Mononuclear cell (primary cell): ENCODE measurements around the gene ZNF649. TPM values are rescaled to one million over a fixed set of nuclear protein-coding genes. Genes with fewer than 3 reads are reported as not detected.
A peak's percentile ranks its signal among the peaks of the same experiment; 100 is the strongest.
"Not testable (repeated sequence)": the region's sequence is repeated elsewhere in the genome, so short reads cannot be mapped to it uniquely, and the experiment has no call there.

Experiments
- H3K27me3 ChIP-seq: 2 replicates; pipeline ENCODE4 v1.6.0; 2011; ENCODE audit warnings: low read length, control low read depth; ENCODE audit not compliant: insufficient read depth
- H3K4me1 ChIP-seq: 2 replicates; pipeline ENCODE4 v1.5.1; 2011; ENCODE audit warnings: mild to moderate bottlenecking, low read length, control low read depth; ENCODE audit not compliant: insufficient read depth
- H3K4me3 ChIP-seq: 2 replicates; pipeline ENCODE4 v1.5.1; 2011; ENCODE audit warnings: mild to moderate bottlenecking, low read length, moderate library complexity
- H3K9me3 ChIP-seq: 2 replicates; pipeline ENCODE4 v1.5.1; 2011; ENCODE audit warnings: low read depth, mild to moderate bottlenecking, control low read depth, low read length
- total RNA-seq: library from RNA; depleted of rRNA; stranded (reverse); fragments of >200 nt; gene quantifications from one replicate; pipeline ENCODE4 v1.2.3, GENCODE V29; 2012

The ZNF649 gene
- 18.3 TPM for total RNA-seq

DNA sequence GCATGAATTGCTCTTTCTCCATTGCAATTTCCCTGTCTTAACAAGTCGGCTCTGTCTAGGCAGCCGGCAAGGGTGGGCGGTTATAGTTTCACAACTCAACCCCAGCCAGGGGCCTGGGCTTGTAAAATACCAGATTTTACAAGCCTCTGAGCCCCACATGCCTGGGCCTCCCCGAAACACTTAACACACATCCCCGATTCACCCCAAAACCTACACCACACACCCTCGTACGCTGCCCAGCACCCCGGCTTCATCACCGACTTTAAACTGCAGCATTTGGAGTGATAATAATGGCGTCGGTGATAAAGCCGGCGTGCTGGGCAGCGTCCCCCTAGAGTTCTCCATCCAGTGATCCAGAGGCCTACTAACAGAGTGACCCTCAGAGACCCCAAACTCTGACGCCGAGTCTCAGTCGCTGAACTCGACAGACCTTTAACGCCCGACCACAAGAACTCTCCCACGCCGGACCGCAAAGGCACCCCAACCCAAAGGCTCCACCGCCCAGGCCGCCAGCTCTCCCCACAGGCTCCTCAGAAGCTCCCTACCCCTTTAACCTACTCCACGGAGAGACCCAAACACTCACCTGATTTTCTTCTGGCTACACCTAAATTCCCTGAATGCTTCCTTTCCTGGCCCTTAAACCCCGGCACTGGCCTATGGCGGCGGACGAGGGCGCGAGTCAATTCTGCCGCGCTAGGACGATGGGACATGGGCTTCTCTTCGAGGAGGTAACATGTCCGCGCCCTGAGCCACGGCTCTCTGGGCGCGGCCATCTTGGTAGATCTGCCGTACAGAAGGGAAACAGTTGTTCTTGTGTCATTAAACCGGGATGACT, at the start of gene ZNF649:
Gene ZNF649 (minus strand): TSS at position 687 of the 835 bp plus-strand sequence. CDS start 4,910 bp downstream, outside the sequence.
- Histone ChIP-seq H3K4me3 (peak within 1 kb of the TSS; percentile 83), H3K9me3 (peaks cover 26% of the 10 kb centered on the region), H3K27me3 (peaks cover 5% of the 10 kb centered on the region), H3K4me1 (peaks cover 16% of the 10 kb centered on the region)

GRCh38 chr19:51948975-51949374, 44.2 kb upstream of the ZNF649 start:
- H3K4me1 ChIP-seq, result no peaks in the 10 kb centered on the region
- H3K27me3 ChIP-seq, result no peaks in the 10 kb centered on the region
- peaks cover 77% of the 10 kb centered on the region for H3K9me3 ChIP-seq
- no peak overlapping the region for H3K4me3 ChIP-seq

- Histone ChIP-seq H3K4me3 (no peak overlapping the region), H3K27me3 (no peaks in the 10 kb centered on the region)
Measured at GRCh38 chr19:51946602-51947001, 41.8 kb upstream of the ZNF649 start.

DNA sequence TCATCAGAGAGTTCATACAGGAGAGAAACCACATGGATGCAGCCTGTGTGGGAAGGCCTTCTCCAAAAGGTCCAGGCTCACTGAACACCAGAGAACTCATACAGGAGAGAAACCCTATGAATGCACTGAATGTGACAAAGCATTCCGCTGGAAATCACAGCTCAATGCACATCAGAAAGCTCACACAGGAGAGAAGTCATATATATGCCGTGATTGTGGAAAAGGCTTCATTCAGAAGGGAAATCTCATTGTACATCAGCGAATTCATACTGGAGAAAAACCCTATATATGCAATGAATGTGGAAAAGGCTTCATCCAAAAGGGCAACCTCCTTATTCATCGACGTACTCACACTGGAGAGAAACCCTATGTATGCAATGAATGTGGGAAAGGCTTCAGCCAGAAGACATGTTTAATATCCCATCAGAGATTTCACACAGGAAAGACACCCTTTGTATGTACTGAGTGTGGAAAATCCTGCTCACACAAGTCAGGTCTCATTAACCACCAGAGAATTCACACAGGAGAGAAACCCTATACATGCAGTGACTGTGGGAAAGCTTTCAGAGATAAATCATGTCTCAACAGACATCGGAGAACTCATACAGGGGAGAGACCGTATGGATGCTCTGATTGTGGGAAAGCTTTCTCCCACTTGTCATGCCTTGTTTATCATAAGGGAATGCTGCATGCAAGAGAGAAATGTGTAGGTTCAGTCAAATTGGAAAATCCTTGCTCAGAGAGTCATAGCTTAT, 40.2 kb upstream of the ZNF649 start:
- Histone ChIP-seq H3K4me3 (no peak overlapping the region), H3K27me3 (no peaks in the 10 kb centered on the region), H3K9me3 (peaks cover 95% of the 10 kb centered on the region), H3K4me1 (no peaks in the 10 kb centered on the region)

More at GRCh38 chr19:51946602-51947001, 41.8 kb upstream of the ZNF649 start:
- H3K9me3 ChIP-seq, result peaks cover 94% of the 10 kb centered on the region
- H3K4me1 ChIP-seq, result no peaks in the 10 kb centered on the region

DNA sequence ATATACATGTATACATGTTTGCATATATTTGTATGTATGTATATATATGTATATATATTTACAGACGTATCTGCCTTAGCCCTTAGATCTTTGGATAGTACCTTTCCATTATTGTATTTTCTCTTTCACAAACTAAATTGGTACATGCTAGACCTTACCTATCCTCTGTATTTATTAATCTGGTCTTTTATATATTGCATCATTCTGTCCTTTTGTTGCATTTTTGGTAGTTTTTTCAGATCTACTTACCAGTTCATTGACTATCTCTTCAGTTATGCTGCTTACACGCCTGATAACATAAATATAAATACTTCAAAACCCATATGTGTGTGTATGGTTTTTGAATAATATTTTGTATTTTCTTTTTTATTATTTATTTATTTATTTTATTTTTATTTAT, 34.1 kb upstream of the ZNF649 start:
- Histone ChIP-seq H3K4me3 (no peak overlapping the region), H3K9me3 (peaks cover 87% of the 10 kb centered on the region), H3K27me3 (no peaks in the 10 kb centered on the region), H3K4me1 (no peaks in the 10 kb centered on the region)

- peaks cover 10% of the 10 kb centered on the region for H3K4me1 ChIP-seq
- no peak overlapping the region for H3K4me3 ChIP-seq
- H3K9me3 ChIP-seq, result peaks cover 59% of the 10 kb centered on the region
- no peaks in the 10 kb centered on the region for H3K27me3 ChIP-seq
Measured at GRCh38 chr19:51931921-51932320, 27.1 kb upstream of the ZNF649 start.

DNA sequence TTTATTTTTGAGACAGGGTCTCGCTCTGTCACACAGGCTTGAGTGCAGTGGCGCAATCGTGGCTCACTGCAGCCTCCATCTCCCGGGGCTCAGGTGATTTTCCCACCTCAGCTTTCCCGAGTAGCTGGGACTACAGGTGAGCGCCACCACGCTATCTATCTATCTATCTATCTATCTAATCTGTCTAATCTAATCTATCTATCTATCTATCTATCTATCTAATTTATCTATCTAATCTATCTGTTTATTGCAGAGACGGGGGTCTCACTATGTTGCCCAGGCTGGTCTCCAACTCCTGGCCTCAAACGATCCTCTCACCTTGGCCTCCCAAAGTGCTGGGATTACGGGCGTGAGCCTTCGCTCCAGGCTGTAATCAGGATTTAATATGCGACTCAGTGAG, 23.0 kb upstream of the ZNF649 start:
- peak overlapping the region; percentile 80 for H3K4me3 ChIP-seq
- H3K9me3 ChIP-seq, result peaks cover 43% of the 10 kb centered on the region
- H3K27me3 ChIP-seq, result no peaks in the 10 kb centered on the region
- H3K4me1 ChIP-seq, result peaks cover 15% of the 10 kb centered on the region

- H3K4me3 ChIP-seq, result peak within 1 kb of the TSS; percentile 80
- H3K4me1 ChIP-seq, result peaks cover 15% of the 10 kb centered on the region
Measured at GRCh38 chr19:51926784-51927741, 22.2 kb upstream of the ZNF649 start, which contains the start of gene ZNF613. Gene ZNF613, plus strand, starts transcription at chr19:51927472. Its CDS starts 8,749 bp downstream, at chr19:51936221.

DNA sequence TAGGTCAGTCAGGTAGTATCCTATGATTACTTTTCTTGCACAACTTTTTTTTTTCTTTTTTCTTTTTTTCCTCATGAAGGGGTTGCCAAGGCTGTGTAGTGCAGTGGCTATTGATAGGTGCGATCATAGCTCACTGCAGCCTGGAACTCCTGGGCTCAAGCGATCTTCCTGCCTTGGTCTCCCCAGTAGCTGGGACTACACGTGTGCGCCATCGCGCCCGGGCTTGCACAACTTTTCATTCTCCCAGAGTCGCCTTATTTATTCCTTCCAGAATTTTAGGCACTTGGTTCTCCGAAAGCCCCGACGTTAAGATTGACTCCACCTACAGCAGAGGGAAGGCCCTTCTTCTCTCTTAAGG, 21.6 kb upstream of the ZNF649 start:
- H3K4me3 ChIP-seq, result peak overlapping the region; percentile 80
- peaks cover 54% of the 10 kb centered on the region for H3K9me3 ChIP-seq
- no peaks in the 10 kb centered on the region for H3K27me3 ChIP-seq

More at GRCh38 chr19:51926784-51927741, 22.2 kb upstream of the ZNF649 start, which contains the start of gene ZNF613:
- Histone ChIP-seq H3K9me3 (peaks cover 49% of the 10 kb centered on the region), H3K27me3 (no peaks in the 10 kb centered on the region)

DNA sequence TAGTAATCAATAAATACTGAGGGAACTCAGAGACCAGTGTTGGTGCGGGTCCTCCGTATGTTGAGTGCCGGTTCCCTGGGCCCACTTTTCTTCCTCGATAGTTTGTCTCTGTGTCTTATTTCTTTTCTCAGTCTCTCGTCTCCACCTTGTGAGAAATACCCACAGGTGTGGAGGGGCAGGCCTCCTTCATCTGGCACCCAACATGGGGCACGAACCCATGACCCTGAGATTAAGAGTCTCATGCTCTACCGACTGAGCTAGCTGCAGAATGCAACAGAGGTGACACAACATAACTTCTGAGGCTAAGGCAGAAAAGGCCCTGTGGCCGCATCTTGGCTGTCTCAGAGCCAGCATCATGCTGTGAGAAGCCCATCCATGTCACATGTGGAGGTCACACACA, 17.1 kb upstream of the ZNF649 start:
- Histone ChIP-seq H3K4me3 (no peak overlapping the region), H3K9me3 (peaks cover 74% of the 10 kb centered on the region), H3K4me1 (peaks cover 5% of the 10 kb centered on the region), H3K27me3 (no peaks in the 10 kb centered on the region)

More for the DNA sequence above, 21.6 kb upstream of the ZNF649 start:
- peaks cover 15% of the 10 kb centered on the region for H3K4me1 ChIP-seq

DNA sequence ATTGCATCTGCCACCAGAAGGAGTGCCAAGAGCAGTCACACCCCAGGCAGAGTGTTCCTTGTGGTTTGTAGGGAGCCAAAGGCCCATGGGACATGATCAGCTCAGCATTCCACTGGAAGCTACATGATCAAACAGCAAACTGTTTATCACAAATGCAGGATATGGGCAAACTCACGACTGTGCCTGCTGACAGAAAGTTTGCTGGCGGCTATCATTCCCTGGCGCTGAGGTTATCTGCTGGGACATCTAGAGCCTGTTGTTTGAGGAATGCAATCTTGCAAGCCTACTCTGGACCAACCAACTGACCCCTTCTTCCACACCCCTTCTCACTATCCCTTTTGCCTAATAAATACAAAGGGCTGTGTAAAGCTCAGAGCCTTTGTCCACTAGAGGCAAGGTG, 14.8 kb upstream of the ZNF649 start:
- Histone ChIP-seq H3K4me3 (no peak overlapping the region), H3K4me1 (no peaks in the 10 kb centered on the region), H3K27me3 (no peaks in the 10 kb centered on the region), H3K9me3 (peaks cover 85% of the 10 kb centered on the region)

GRCh38 chr19:51916167-51916566, 11.3 kb upstream of the ZNF649 start:
- Histone ChIP-seq H3K9me3 (peaks cover 81% of the 10 kb centered on the region), H3K4me3 (no peak overlapping the region), H3K27me3 (no peaks in the 10 kb centered on the region), H3K4me1 (no peaks in the 10 kb centered on the region)

- Histone ChIP-seq H3K4me1 (no peaks in the 10 kb centered on the region), H3K4me3 (no peak overlapping the region), H3K27me3 (no peaks in the 10 kb centered on the region), H3K9me3 (peaks cover 73% of the 10 kb centered on the region)
Measured at GRCh38 chr19:51915324-51915867, 10.6 kb upstream of the ZNF649 start.

GRCh38 chr19:51907981-51908380, 3.2 kb upstream of the ZNF649 start:
- H3K4me3 ChIP-seq, H3K27me3 ChIP-seq: not testable (repeated sequence)
- Histone ChIP-seq H3K9me3 (peaks cover 11% of the 10 kb centered on the region), H3K4me1 (peaks cover 14% of the 10 kb centered on the region)
